K562 (cell line): Measurements from ENCODE around the gene UBXN11. TPM values are rescaled to one million over a fixed set of nuclear protein-coding genes. Genes with fewer than 3 reads are reported as not detected.

ENCODE experiments used
- ATAC-seq: fragments of 200-7000 bp; cut with Tn5 transposase; 3 replicates; pipeline ENCODE4 v1.9.1; 2020; ENCODE audit warnings: moderate library complexity
- BruUV-seq: library from RNA; stranded (reverse); fragments of 400-500 nt; replicated peaks from 2 replicates; lab custom pipeline; 2021; lab: Mats Ljungman, UMichigan
- CTCF ChIA-PET: fragments of 300-600 bp; formaldehyde crosslinking; extraction: SDS; loops from one replicate; lab custom pipeline; 2021; ENCODE audit warnings: low intra/inter-chr PET ratio; lab: Yijun Ruan, JAX
- POLR2A ChIA-PET: fragments of 300-600, 350-650 bp; sonication (Branson Sonifier 250); formaldehyde crosslinking; extraction: SDS; loops from one replicate; lab custom pipeline; 2021; ENCODE audit warnings: antibody characterized with exemption, inconsistent platforms; lab: Yijun Ruan, JAX
- DNase-seq, 4 experiments: peaks; one replicate each; pipeline versions ENCODE4 v3.0.0 to v3.0.0-alpha.2; 2011 to 2018; ENCODE audit warnings: low spot score in 3 of 4, mixed read lengths in 3 of 4; ENCODE audit errors: extremely low read depth in 1 of 4
- FAIRE-seq: peaks from 2 replicates; lab custom pipeline; 2011; peaks lifted over from hg19 to GRCh38; lab: Jason Lieb, UNC
- H2AFZ ChIP-seq: 2 replicates; pipeline ENCODE4 v1.6.0; 2011; ENCODE audit warnings: low read depth, low read length, control low read depth, inconsistent platforms
- H3K27ac ChIP-seq: fragments of 200-600 bp; 3 replicates; pipeline ENCODE4 v1.8.0; 2011; ENCODE audit warnings: low read depth, mild to moderate bottlenecking, control low read depth, inconsistent platforms, low read length, moderate library complexity, mixed read lengths; ENCODE audit errors: extremely low read depth
- H3K27me3 ChIP-seq, 2 experiments: fragments of 300-600 bp in 1 of 2; 2 replicates in 1 of 2; 3 replicates in 1 of 2; pipeline versions ENCODE4 v1.6.0 to v1.8.0; 2011; ENCODE audit warnings: inconsistent platforms in 2 of 2, low read length in 2 of 2, mild to moderate bottlenecking in 1 of 2, mixed read lengths in 1 of 2, moderate library complexity in 1 of 2; ENCODE audit not compliant: control insufficient read depth in 2 of 2, insufficient read depth in 2 of 2
- H3K36me3 ChIP-seq: fragments of 300-600 bp; 3 replicates; pipeline ENCODE4 v1.8.0; 2011; ENCODE audit warnings: mild to moderate bottlenecking, low read length, inconsistent platforms; ENCODE audit not compliant: control insufficient read depth, insufficient read depth
- H3K4me1 ChIP-seq, 2 experiments: fragments of 200-600 bp in 1 of 2; replicated peaks in 1 of 2; 2 replicates in 1 of 2; 3 replicates in 1 of 2; pipeline versions ENCODE4 v1.5.1 to v1.8.0; 2011; ENCODE audit warnings: inconsistent platforms in 2 of 2, low read length in 2 of 2, mild to moderate bottlenecking in 1 of 2, mixed read lengths in 1 of 2, moderate library complexity in 1 of 2; ENCODE audit not compliant: control insufficient read depth in 2 of 2, insufficient read depth in 2 of 2
- H3K4me2 ChIP-seq: 2 replicates; pipeline ENCODE4 v1.6.1; 2011; ENCODE audit warnings: low read length, control low read depth, inconsistent platforms, mixed read lengths; ENCODE audit not compliant: insufficient read depth
- H3K4me3 ChIP-seq: fragments of 200-600 bp; sonication (generic), shearing (Covaris generic); 2 replicates; pipeline ENCODE4 v1.5.1; 2016; ENCODE audit warnings: control low read depth, inconsistent platforms
- H3K79me2 ChIP-seq: fragments of 200-600 bp; 3 replicates; pipeline ENCODE4 v1.8.0; 2011; ENCODE audit warnings: low read length, inconsistent platforms; ENCODE audit not compliant: control insufficient read depth, insufficient read depth
- H3K9ac ChIP-seq, 2 experiments: 2 replicates each; pipeline versions ENCODE4 v1.6.0 to v1.6.1; 2011; ENCODE audit warnings: low read depth in 2 of 2, low read length in 2 of 2, control low read depth in 1 of 2, inconsistent platforms in 1 of 2, mild to moderate bottlenecking in 1 of 2, mixed read lengths in 1 of 2; ENCODE audit not compliant: insufficient read depth in 1 of 2
- H3K9me1 ChIP-seq: one replicate; pipeline ENCODE4 v1.6.0; 2011; ENCODE audit warnings: inconsistent platforms, mild to moderate bottlenecking, low read length, moderate library complexity; ENCODE audit not compliant: control insufficient read depth, insufficient read depth
- H3K9me3 ChIP-seq: replicated peaks from 2 replicates; pipeline ENCODE4 v1.5.1; 2011; ENCODE audit warnings: low read depth, low read length, inconsistent platforms; ENCODE audit not compliant: control insufficient read depth, insufficient read depth
- H4K20me1 ChIP-seq: replicated peaks from 2 replicates; pipeline ENCODE4 v1.6.1; 2011; ENCODE audit warnings: low read length, inconsistent platforms, mixed read lengths; ENCODE audit not compliant: control insufficient read depth, insufficient read depth
- CBX2 ChIP-seq: fragments of 200-600 bp; sonication (generic); IDR thresholded peaks from one replicate; pipeline ENCODE4 v1.6.1; 2012; ENCODE audit warnings: mild to moderate bottlenecking, low read length, inconsistent platforms; ENCODE audit not compliant: insufficient read depth, poor library complexity, severe bottlenecking
- CHD1 ChIP-seq: fragments of 200-600 bp; sonication (generic); IDR thresholded peaks from one replicate; pipeline ENCODE4 v1.6.1; 2012; ENCODE audit warnings: mild to moderate bottlenecking, moderate library complexity, low read length, inconsistent platforms
- ERF ChIP-seq: fragments of 450-650 bp; formaldehyde crosslinking; IDR thresholded peaks from 2 replicates; pipeline ENCODE4 v1.4.0; 2020; ENCODE audit warnings: mild to moderate bottlenecking, mixed read lengths
- ETS2 ChIP-seq: IDR thresholded peaks from 2 replicates; pipeline ENCODE4 v1.6.1; 2016; ENCODE audit warnings: borderline replicate concordance, missing genetic modification characterization, mild to moderate bottlenecking, moderate library complexity, missing compliant biosample characterization; ENCODE audit not compliant: poor library complexity, severe bottlenecking
- HNRNPH1 ChIP-seq: fragments of 200-400 bp; formaldehyde crosslinking; optimal IDR thresholded peaks from 2 replicates; pipeline ENCODE3; 2017; ENCODE audit warnings: low read depth, mild to moderate bottlenecking, low read length, moderate library complexity
- ILF3 ChIP-seq: fragments of 450-650 bp; IDR thresholded peaks from 2 replicates; pipeline ENCODE4 v1.6.1; 2018; ENCODE audit warnings: antibody characterized with exemption, mild to moderate bottlenecking, moderate library complexity, borderline replicate concordance
- MTA1 ChIP-seq: fragments of 450-650 bp; IDR thresholded peaks from 2 replicates; pipeline ENCODE4 v1.6.1; 2017; ENCODE audit warnings: borderline replicate concordance
- ZKSCAN1 ChIP-seq: fragments of 150-350 bp; IDR thresholded peaks from 2 replicates; pipeline ENCODE4 v1.6.1; 2016; ENCODE audit warnings: low read depth, low read length
- ZNF124 ChIP-seq: sonication (generic); formaldehyde crosslinking; IDR thresholded peaks from 2 replicates; pipeline ENCODE4 v1.8.1; 2022; ENCODE audit warnings: missing genetic modification reagents
- ZNF224 ChIP-seq: sonication (generic); formaldehyde crosslinking; IDR thresholded peaks from 2 replicates; pipeline ENCODE4 v1.8.0; 2022; ENCODE audit warnings: mild to moderate bottlenecking, missing genetic modification reagents
- WGBS: fragments of 100-300 bp; shearing (Covaris generic); methylation state at CpG from one replicate; pipeline ENCODE4 v1.1.6; 2016; ENCODE audit warnings: low coverage, mixed read lengths; ENCODE audit not compliant: insufficient coverage; ENCODE audit errors: missing lambda C conversion rate; 5-methylcytosine and 5-hydroxymethylcytosine counted together
- in situ Hi-C: fragments of 300-500 bp; cut with MboI; formaldehyde crosslinking; loops from 4 replicates; pipeline ENCODE4 v1.15.0; 2018; ENCODE audit warnings: inconsistent platforms, mixed read lengths
- intact Hi-C: fragments of 100-400 bp; cut with micrococcal nuclease; formaldehyde crosslinking; loops from 2 replicates; pipeline ENCODE4 v1.14.2; 2022
- polyA plus RNA-seq, 8 experiments: library from polyadenylated mRNA; depleted of rRNA in 4 of 8; stranded (reverse) in 5 of 8; unstranded in 3 of 8; fragments of >200 nt; fragmentation: Nextera tagmentation in 2 of 8; fragmentation: Illumina TruSeq in 1 of 8; extraction: Ambion mirVana in 2 of 8; extraction: Trizol in 1 of 8; gene quantifications; 2 replicates each; pipeline versions ENCODE4 v1.2.1 to v1.2.3, GENCODE V29; 2011 to 2014; ENCODE audit warnings: inconsistent platforms in 1 of 8, missing spikeins in 1 of 8
- total RNA-seq, 7 experiments: library from RNA; depleted of rRNA in 6 of 7; stranded (reverse); fragments of >200 nt in 6 of 7; fragmentation: Illumina TruSeq in 2 of 7; extraction: Trizol in 2 of 7; gene quantifications; 2 replicates each; pipeline versions ENCODE4 v1.2.1 to v1.2.3, GENCODE V29; 2011 to 2021; ENCODE audit warnings: low replicate concordance in 1 of 7
- TF ChIP-seq, protein P1 (sequence below): sonication (generic); formaldehyde crosslinking; IDR thresholded peaks from 2 replicates; pipeline ENCODE4 v1.9.0; 2022; ENCODE audit warnings: mild to moderate bottlenecking, missing genetic modification reagents
- TF ChIP-seq, protein P2 (sequence below), 2 experiments: fragments of 200-800 bp in 1 of 2; sonication (Bioruptor generic) in 1 of 2; sonication (generic) in 1 of 2; formaldehyde crosslinking in 1 of 2; IDR thresholded peaks in 1 of 2; conservative IDR thresholded peaks in 1 of 2; 2 replicates each; pipeline versions ENCODE4 v1.5.0 to v1.6.1; 2016 to 2020; ENCODE audit warnings: missing compliant biosample characterization in 1 of 2, missing genetic modification characterization in 1 of 2, missing genetic modification reagents in 1 of 2
- TF ChIP-seq, protein P3 (sequence below): fragments of 200-800 bp; sonication (Bioruptor generic); IDR thresholded peaks from 2 replicates; pipeline ENCODE4 v1.6.1; 2017; ENCODE audit warnings: missing genetic modification characterization, missing compliant biosample characterization
- TF ChIP-seq, protein P4 (sequence below), 2 experiments: fragments of 450-650 bp in 1 of 2; sonication (generic) in 1 of 2; formaldehyde crosslinking in 1 of 2; IDR thresholded peaks in 1 of 2; conservative IDR thresholded peaks in 1 of 2; 2 replicates each; pipeline versions ENCODE4 v1.6.1 to v1.8.1; 2016 to 2023; ENCODE audit warnings: mild to moderate bottlenecking in 2 of 2, moderate library complexity in 2 of 2, inconsistent platforms in 1 of 2, missing genetic modification reagents in 1 of 2

Gene UBXN11
- total and polyA plus RNA-seq, 9 of the 15 experiments (the other 6 are each of a cell fraction or from before 2014, with no cell fraction given), result 0.48 to 34.3 (median 11.3) TPM

DNA sequence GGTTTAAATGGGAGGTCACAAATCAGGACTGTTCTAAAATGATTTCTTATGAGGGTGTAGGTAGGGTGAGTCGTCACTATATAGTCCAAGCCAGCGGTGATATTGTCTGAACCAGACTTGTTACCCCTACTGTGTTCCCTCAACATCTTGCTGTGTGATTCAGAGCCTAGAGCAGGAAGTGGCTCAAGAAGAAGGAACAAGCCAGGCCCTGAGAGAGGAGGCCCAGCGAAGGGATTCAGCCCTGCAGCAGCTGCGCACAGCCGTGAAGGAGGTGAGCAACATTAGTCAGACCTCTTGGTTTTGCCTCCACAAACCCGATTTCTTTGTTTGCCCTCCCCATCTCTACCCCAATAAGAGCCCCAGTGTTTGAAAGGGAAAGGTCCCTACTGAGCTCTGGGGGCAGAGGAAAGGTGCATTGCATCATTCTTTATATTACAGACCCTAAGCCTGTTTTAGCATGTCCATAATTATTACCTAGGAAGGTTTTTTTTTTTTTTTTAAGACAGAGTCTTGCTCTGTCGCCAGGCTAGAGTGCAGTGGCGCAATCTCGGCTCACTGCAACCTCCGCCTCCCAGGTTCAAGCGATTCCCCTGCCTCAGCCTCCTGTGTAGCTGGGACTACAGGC, 31.5 kb downstream of the UBXN11 start:
- intact Hi-C loops, result loop anchor here (1.0 kb wide), 3 partner anchors 46 to 116 kb away; partner anchors contain the start of gene CATSPER4
- peaks cover 5% of the 10 kb centered on the region for H3K9me1 ChIP-seq
- peaks cover 4% of the 10 kb centered on the region; the same call in 1 of the 2 replicates for H4K20me1 ChIP-seq
- DNase-seq, result peak in 1 of 4 experiments; percentile 45
- 66% methylated on average over 9 of the region's 11 CpGs for WGBS
- H3K27me3 ChIP-seq, result no peaks in the 10 kb centered on the region
- no peaks in the 10 kb centered on the region for H3K9me3 ChIP-seq
- CTCF ChIA-PET, result interaction anchor here (0.6 to 3.2 kb wide), 8 partner anchors 10 to 1405 kb away, joined by 3 to 31 read pairs (median 9); no protein-coding TSS in a partner anchor
- no peak overlapping the region for H2AFZ ChIP-seq
- no peak overlapping the region for H3K4me2 ChIP-seq
- BruUV-seq, result no TSS peak
- no peak overlapping the region for H3K4me3 ChIP-seq
- H3K79me2 ChIP-seq, result peaks cover 6% of the 10 kb centered on the region; the same call in 2 of the 3 replicates
- H3K36me3 ChIP-seq, result peaks cover 89% of the 10 kb centered on the region
- peaks cover 33 to 53% of the 10 kb centered on the region in 2 experiments for H3K4me1 ChIP-seq
- in situ Hi-C loops, result loop anchor here (5.0 kb wide), 1 partner anchor 117 kb away; no protein-coding TSS in a partner anchor
- no peak for FAIRE-seq
- 0 out of 4 replicates have a peak overlapping the region, but pooled peaks of 1 of the 2 experiments have one; percentile 15 for H3K9ac ChIP-seq
- no peak for ATAC-seq
- H3K27ac ChIP-seq, result peak overlapping the region; percentile 10; the same call in 1 of the 3 replicates
- POLR2A ChIA-PET, result interaction anchor here (0.6 to 1.3 kb wide), 11 partner anchors 10 to 649 kb away, joined by 3 to 6 read pairs (median 3); partner anchors contain the start of gene CEP85
- no peak for TF ChIP-seq CHD1
- peak; percentile 37 for TF ChIP-seq ETS2 (tag)
- no peak for TF ChIP-seq ERF (CRISPR knock-in tag)
- TF ChIP-seq ILF3, result no peak
- no peak for TF ChIP-seq ZNF124 (CRISPR knock-in tag)
- no peak for TF ChIP-seq CBX2
- no peak for TF ChIP-seq HNRNPH1
- TF ChIP-seq, protein P1, sequence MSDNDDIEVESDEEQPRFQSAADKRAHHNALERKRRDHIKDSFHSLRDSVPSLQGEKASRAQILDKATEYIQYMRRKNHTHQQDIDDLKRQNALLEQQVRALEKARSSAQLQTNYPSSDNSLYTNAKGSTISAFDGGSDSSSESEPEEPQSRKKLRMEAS (CRISPR knock-in tag), result 0 out of 2 replicates have a peak, but pooled peaks have one; percentile 7
- TF ChIP-seq, protein P2, sequence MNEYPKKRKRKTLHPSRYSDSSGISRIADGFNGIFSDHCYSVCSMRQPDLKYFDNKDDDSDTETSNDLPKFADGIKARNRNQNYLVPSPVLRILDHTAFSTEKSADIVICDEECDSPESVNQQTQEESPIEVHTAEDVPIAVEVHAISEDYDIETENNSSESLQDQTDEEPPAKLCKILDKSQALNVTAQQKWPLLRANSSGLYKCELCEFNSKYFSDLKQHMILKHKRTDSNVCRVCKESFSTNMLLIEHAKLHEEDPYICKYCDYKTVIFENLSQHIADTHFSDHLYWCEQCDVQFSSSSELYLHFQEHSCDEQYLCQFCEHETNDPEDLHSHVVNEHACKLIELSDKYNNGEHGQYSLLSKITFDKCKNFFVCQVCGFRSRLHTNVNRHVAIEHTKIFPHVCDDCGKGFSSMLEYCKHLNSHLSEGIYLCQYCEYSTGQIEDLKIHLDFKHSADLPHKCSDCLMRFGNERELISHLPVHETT (CRISPR knock-in tag; conservative IDR thresholded peaks at IDR 0.05 in 1 of 2, IDR thresholded peaks at IDR 0.05 in 1 of 2), result 0 out of 4 replicates have a peak, but pooled peaks of 1 of the 2 experiments have one; percentile 24
- TF ChIP-seq, protein P3, sequence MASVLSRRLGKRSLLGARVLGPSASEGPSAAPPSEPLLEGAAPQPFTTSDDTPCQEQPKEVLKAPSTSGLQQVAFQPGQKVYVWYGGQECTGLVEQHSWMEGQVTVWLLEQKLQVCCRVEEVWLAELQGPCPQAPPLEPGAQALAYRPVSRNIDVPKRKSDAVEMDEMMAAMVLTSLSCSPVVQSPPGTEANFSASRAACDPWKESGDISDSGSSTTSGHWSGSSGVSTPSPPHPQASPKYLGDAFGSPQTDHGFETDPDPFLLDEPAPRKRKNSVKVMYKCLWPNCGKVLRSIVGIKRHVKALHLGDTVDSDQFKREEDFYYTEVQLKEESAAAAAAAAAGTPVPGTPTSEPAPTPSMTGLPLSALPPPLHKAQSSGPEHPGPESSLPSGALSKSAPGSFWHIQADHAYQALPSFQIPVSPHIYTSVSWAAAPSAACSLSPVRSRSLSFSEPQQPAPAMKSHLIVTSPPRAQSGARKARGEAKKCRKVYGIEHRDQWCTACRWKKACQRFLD (CRISPR knock-in tag), result peak; percentile 8; the same call in 1 of the 2 replicates
- peak; percentile 64; the same call in 1 of the 2 replicates for TF ChIP-seq ZKSCAN1
- TF ChIP-seq, protein P4, sequence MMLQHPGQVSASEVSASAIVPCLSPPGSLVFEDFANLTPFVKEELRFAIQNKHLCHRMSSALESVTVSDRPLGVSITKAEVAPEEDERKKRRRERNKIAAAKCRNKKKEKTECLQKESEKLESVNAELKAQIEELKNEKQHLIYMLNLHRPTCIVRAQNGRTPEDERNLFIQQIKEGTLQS (IDR thresholded peaks at IDR 0.05), result peak; percentile 57
- TF ChIP-seq, protein P4 (CRISPR knock-in tag; conservative IDR thresholded peaks at IDR 0.05), result no peak
- TF ChIP-seq ZNF224, result no peak
- no peak for TF ChIP-seq MTA1
